NCI-H146 treated with DMSO at 0.1 percent for 48 hours (cell line): Measurements from ENCODE around the gene LBX1.

Experiments used
- DNase-seq: peaks from one replicate; lab custom pipeline; 2025; ENCODE audit not compliant: unreplicated experiment; lab: John Stamatoyannopoulos, UW

The LBX1 gene

GRCh38 chr10:101244321-101245050 lies 15.2 kb upstream of the LBX1 start:
- DNase-seq, result no peak

GRCh38 chr10:101241840-101242707 lies 12.8 kb upstream of the LBX1 start:
- no peak for DNase-seq

- no peak for DNase-seq
Measured at GRCh38 chr10:101238732-101239105, 9.5 kb upstream of the LBX1 start.

GRCh38 chr10:101237982-101238731 lies 8.9 kb upstream of the LBX1 start:
- DNase-seq, result no peak

- DNase-seq, result no peak
Measured at GRCh38 chr10:101237081-101237981, 8.1 kb upstream of the LBX1 start.

- DNase-seq, result no peak
Measured at GRCh38 chr10:101236376-101237080, 7.3 kb upstream of the LBX1 start.

GRCh38 chr10:101235766-101236165 lies 6.5 kb upstream of the LBX1 start:
- DNase-seq, result no peak

GRCh38 chr10:101234333-101234732 lies 5.1 kb upstream of the LBX1 start:
- no peak for DNase-seq

- DNase-seq, result no peak
Measured at GRCh38 chr10:101233863-101234262, 4.6 kb upstream of the LBX1 start.

- no peak for DNase-seq
Measured at GRCh38 chr10:101233443-101233842, 4.2 kb upstream of the LBX1 start.

GRCh38 chr10:101231912-101232689 lies 2.8 kb upstream of the LBX1 start:
- no peak for DNase-seq

- DNase-seq, result no peak
Measured at GRCh38 chr10:101231092-101231491, 1.8 kb upstream of the LBX1 start.

GRCh38 chr10:101230183-101230917 lies 1.1 kb upstream of the LBX1 start:
- no peak for DNase-seq

GRCh38 chr10:101228966-101229265 lies 347 bp downstream of the LBX1 start:
- no peak for DNase-seq

GRCh38 chr10:101228153-101228965 lies 904 bp downstream of the LBX1 start:
- DNase-seq, result no peak

GRCh38 chr10:101227429-101228152 lies 1.7 kb downstream of the LBX1 start:
- no peak for DNase-seq
